ENCODE data around the gene RGS7BP. TPM values are rescaled to one million over a fixed set of nuclear protein-coding genes. Genes with fewer than 3 reads are reported as not detected.

RGS7BP gene
- total and polyA plus RNA-seq, 4 donors = 0.92 to 27.3 (median 5.2) TPM

DNA sequence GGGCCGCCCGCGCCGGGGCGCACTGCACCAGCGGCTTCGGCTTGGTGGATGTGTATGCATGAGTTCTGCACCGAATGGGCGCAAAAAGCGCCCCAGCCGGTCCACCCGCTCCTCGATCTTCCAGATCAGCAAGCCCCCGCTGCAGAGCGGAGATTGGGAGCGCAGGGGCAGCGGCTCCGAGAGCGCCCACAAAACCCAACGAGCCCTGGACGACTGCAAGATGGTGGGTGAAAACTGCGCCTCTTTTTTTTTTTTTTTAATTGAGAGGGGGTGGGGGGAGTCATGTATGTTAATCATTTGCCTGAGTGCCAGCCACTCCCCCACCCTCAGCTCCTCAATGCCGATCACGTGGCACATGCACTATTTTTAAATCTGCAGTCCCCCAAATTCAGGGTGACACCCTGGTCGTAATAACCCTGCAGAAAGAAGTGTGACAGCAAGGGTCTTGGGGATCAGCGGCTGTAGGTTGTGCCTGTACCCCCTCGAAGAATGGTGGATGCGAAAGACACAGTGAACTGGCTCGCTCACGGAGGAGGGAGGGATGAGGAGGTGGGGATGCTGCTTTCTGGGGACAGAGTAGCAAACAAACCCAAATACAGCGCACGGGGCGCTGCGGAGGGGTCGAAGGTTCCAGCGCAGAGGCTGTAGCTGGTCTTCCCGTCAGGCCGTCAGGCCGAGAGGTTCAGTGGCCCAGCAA lies 900 bp downstream of the RGS7BP start:
- H3K4me1 ChIP-seq (ENCODE audit: control insufficient read depth in 1 of 2, insufficient read depth in 2 of 2, low read length in 2 of 2) = peaks cover 0 to 3% of the 10 kb centered on the region in 2 donors
- intact Hi-C loops (cut with DNase I) = loop anchor here (2.0 to 10.0 kb wide), 6 partner anchors 80 to 352 kb away; partner anchors contain the start of gene RNF180 (in 1 of the 2)
- H3K9me3 ChIP-seq (ENCODE audit: control insufficient read depth, low read length) = no peaks in the 10 kb centered on the region
- peak overlapping the region; percentile 15 to 65 for H3K4me3 ChIP-seq (ENCODE audit: low read length in 2 of 2)
- 2 to 3% methylated on average over 39 of the region's 39 CpGs for WGBS, 2 donors
- H3K27ac ChIP-seq (ENCODE audit: low read depth in 1 of 2, low read length in 2 of 2) = no peak overlapping the region
- no peaks in the 10 kb centered on the region for H3K27me3 ChIP-seq (ENCODE audit: control insufficient read depth in 1 of 2, insufficient read depth in 2 of 2, low read length in 1 of 2)
- peak in 1 of 2 donors; percentile 74 for DNase-seq
- ATAC-seq (ENCODE audit: low FRiP score) = peak; percentile 57
- no peaks in the 10 kb centered on the region for H3K36me3 ChIP-seq (ENCODE audit: control insufficient read depth in 1 of 2, insufficient read depth in 2 of 2, low read length in 1 of 2)

DNA sequence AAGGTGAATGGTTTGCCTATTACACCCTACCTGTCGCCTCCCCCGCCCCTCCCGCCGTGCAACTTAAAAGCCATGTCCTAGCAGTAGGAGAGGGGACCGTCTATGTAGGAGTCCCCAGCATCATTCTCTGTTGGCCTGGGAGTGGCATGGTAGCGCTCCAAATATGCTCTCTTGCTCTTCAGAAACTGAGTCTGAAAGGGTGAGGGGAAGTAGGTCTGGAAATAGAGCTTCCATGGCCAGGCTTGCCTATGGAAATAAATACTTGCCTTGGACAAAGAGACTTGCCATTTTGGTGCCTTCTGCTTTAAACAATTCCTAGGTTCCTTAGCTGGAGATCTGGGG lies 1.4 kb downstream of the RGS7BP start:
- intact Hi-C loops (cut with DNase I) = loop anchor here (2.0 to 10.0 kb wide), 6 partner anchors 80 to 352 kb away; partner anchors contain the start of gene RNF180 (in 1 of the 2)
- ATAC-seq (ENCODE audit: low FRiP score) = no peak
- no peaks in the 10 kb centered on the region for H3K27me3 ChIP-seq (ENCODE audit: control insufficient read depth in 1 of 2, insufficient read depth in 2 of 2, low read length in 1 of 2)
- no peak for DNase-seq
- H3K4me1 ChIP-seq (ENCODE audit: control insufficient read depth in 1 of 2, insufficient read depth in 2 of 2, low read length in 2 of 2) = peaks cover 0 to 3% of the 10 kb centered on the region in 2 donors
- H3K36me3 ChIP-seq (ENCODE audit: control insufficient read depth in 1 of 2, insufficient read depth in 2 of 2, low read length in 1 of 2) = no peaks in the 10 kb centered on the region
- H3K9me3 ChIP-seq (ENCODE audit: control insufficient read depth, low read length) = no peaks in the 10 kb centered on the region
- no peak overlapping the region for H3K27ac ChIP-seq (ENCODE audit: low read depth in 1 of 2, low read length in 2 of 2)
- whole genome bisulfite sequencing, 2 donors = 6 to 16% methylated on average over 6 of the region's 6 CpGs
- peak overlapping the region; percentile 15 to 65 for H3K4me3 ChIP-seq (ENCODE audit: low read length in 2 of 2)

GRCh38 chr5:64509828-64510227 lies 4.0 kb downstream of the RGS7BP start:
- peaks cover 0 to 3% of the 10 kb centered on the region in 2 donors for H3K4me1 ChIP-seq (ENCODE audit: control insufficient read depth in 1 of 2, insufficient read depth in 2 of 2, low read length in 2 of 2)
- H3K36me3 ChIP-seq (ENCODE audit: control insufficient read depth in 1 of 2, insufficient read depth in 2 of 2, low read length in 1 of 2) = no peaks in the 10 kb centered on the region
- no peaks in the 10 kb centered on the region for H3K9me3 ChIP-seq (ENCODE audit: control insufficient read depth, low read length)
- WGBS, 2 donors = 72 to 76% methylated on average over 7 of the region's 7 CpGs
- H3K4me3 ChIP-seq (ENCODE audit: low read length in 2 of 2) = peak overlapping the region in 1 of 2 donors; percentile 2
- no peak for DNase-seq
- ATAC-seq (ENCODE audit: low FRiP score) = no peak
- H3K27me3 ChIP-seq (ENCODE audit: control insufficient read depth in 1 of 2, insufficient read depth in 2 of 2, low read length in 1 of 2) = no peaks in the 10 kb centered on the region
- intact Hi-C loops (cut with DNase I) = loop anchor here (5.0 to 10.0 kb wide), 4 partner anchors 102 to 355 kb away; partner anchors contain the start of gene RNF180 (in 1 of the 2)
- no peak overlapping the region for H3K27ac ChIP-seq (ENCODE audit: low read depth in 1 of 2, low read length in 2 of 2)

DNA sequence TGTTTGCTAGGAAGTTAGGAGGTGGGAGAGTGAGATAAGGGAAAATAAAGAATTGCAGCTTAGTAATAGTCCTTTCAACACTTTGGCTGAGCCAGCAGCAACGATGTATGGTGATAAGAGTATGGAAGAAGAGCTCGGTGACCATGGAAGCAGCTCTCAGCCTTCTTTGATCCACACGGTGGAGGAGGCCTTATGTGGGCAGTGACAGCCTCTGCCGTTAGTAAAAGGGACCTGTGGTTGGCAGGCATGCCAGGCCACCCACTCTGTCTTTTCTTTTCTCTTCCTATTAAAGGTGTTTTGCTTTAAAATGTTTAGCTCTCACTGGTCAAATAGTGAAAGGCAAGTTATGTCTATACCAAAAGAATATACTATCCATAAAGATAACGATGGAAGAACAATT lies 7.7 kb downstream of the RGS7BP start:
- Histone ChIP-seq H3K36me3 (ENCODE audit: control insufficient read depth in 1 of 2, insufficient read depth in 2 of 2, low read length in 1 of 2) (no peaks in the 10 kb centered on the region), H3K9me3 (ENCODE audit: control insufficient read depth, low read length) (no peaks in the 10 kb centered on the region), H3K4me3 (ENCODE audit: low read length in 2 of 2) (no peak overlapping the region), H3K4me1 (ENCODE audit: control insufficient read depth in 1 of 2, insufficient read depth in 2 of 2, low read length in 2 of 2) (peaks cover 2 to 3% of the 10 kb centered on the region in 2 donors), H3K27ac (ENCODE audit: low read depth in 1 of 2, low read length in 2 of 2) (no peak overlapping the region), H3K27me3 (ENCODE audit: control insufficient read depth in 1 of 2, insufficient read depth in 2 of 2, low read length in 1 of 2) (no peaks in the 10 kb centered on the region)
- ATAC-seq (ENCODE audit: low FRiP score) = no peak
- 27 to 43% methylated on average over 5 of the region's 5 CpGs for WGBS, 2 donors
- intact Hi-C loops (cut with DNase I) = no loop called here
- DNase-seq = no peak

- intact Hi-C loops (cut with DNase I) = no loop called here
- ATAC-seq (ENCODE audit: low FRiP score) (no peak), DNase-seq (no peak)
- WGBS, 2 donors = 89 to 90% methylated on average over 1 of the region's 1 CpG
- Histone ChIP-seq H3K36me3 (ENCODE audit: control insufficient read depth in 1 of 2, insufficient read depth in 2 of 2, low read length in 1 of 2) (no peaks in the 10 kb centered on the region), H3K27me3 (ENCODE audit: control insufficient read depth in 1 of 2, insufficient read depth in 2 of 2, low read length in 1 of 2) (no peaks in the 10 kb centered on the region), H3K27ac (ENCODE audit: low read depth in 1 of 2, low read length in 2 of 2) (no peak overlapping the region), H3K4me1 (ENCODE audit: control insufficient read depth in 1 of 2, insufficient read depth in 2 of 2, low read length in 2 of 2) (peaks cover 2 to 3% of the 10 kb centered on the region in 2 donors), H3K9me3 (ENCODE audit: control insufficient read depth, low read length) (no peaks in the 10 kb centered on the region), H3K4me3 (ENCODE audit: low read length in 2 of 2) (no peak overlapping the region)
Observed at GRCh38 chr5:64514612-64515011, 8.8 kb downstream of the RGS7BP start.

DNA sequence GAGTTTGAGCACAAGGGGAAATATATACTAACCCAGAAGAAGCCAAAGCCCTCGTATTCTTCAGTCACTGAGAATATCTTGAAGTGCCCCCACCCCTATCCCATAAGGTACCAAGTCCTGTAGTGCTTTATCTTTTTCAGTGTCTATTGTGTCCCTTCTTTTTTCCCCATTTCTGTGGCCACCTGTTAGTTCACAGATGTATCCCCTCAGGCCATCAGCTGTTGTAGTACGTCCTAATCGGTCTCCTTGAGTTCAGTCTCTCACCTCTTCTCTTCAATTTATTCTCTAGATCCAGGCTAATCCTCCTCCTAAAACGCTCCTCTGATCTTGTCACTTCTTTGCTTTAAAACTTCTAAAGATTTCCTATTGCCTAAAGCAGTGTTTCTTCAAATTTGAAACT lies 10.4 kb downstream of the RGS7BP start:
- no peak for DNase-seq
- intact Hi-C loops (cut with DNase I) = no loop called here
- Histone ChIP-seq H3K9me3 (ENCODE audit: control insufficient read depth, low read length) (no peaks in the 10 kb centered on the region), H3K36me3 (ENCODE audit: control insufficient read depth in 1 of 2, insufficient read depth in 2 of 2, low read length in 1 of 2) (no peaks in the 10 kb centered on the region), H3K27ac (ENCODE audit: low read depth in 1 of 2, low read length in 2 of 2) (no peak overlapping the region), H3K27me3 (ENCODE audit: control insufficient read depth in 1 of 2, insufficient read depth in 2 of 2, low read length in 1 of 2) (no peaks in the 10 kb centered on the region), H3K4me3 (ENCODE audit: low read length in 2 of 2) (no peak overlapping the region), H3K4me1 (ENCODE audit: control insufficient read depth in 1 of 2, insufficient read depth in 2 of 2, low read length in 2 of 2) (peaks cover 0 to 2% of the 10 kb centered on the region in 2 donors)
- no peak for ATAC-seq (ENCODE audit: low FRiP score)
- WGBS, 2 donors = 95 to 97% methylated on average over 4 of the region's 4 CpGs

DNA sequence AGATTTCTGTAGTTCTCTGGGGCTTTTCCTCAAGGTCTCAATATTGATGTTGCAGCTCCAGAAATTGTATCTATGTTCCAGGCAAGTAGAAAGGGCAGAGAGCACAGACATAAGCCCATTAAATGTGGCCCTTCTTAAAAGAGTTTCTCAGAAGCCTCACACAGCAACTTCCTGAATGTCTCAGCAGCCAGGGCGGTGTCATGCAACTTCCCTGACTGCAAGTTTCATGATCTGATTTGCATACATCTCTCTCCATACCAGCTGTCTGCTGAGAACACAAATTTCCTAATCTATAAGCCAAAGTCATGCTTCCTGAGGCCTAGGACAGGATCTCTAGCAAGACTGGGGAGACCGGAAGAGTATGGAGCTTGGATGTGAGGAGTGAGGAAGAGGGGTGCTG lies 13.0 kb downstream of the RGS7BP start:
- Histone ChIP-seq H3K27ac (ENCODE audit: low read depth in 1 of 2, low read length in 2 of 2) (no peak overlapping the region), H3K27me3 (ENCODE audit: control insufficient read depth in 1 of 2, insufficient read depth in 2 of 2, low read length in 1 of 2) (no peaks in the 10 kb centered on the region), H3K9me3 (ENCODE audit: control insufficient read depth, low read length) (no peaks in the 10 kb centered on the region), H3K4me1 (ENCODE audit: control insufficient read depth in 1 of 2, insufficient read depth in 2 of 2, low read length in 2 of 2) (peaks cover 0 to 2% of the 10 kb centered on the region in 2 donors), H3K36me3 (ENCODE audit: control insufficient read depth in 1 of 2, insufficient read depth in 2 of 2, low read length in 1 of 2) (no peaks in the 10 kb centered on the region), H3K4me3 (ENCODE audit: low read length in 2 of 2) (no peak overlapping the region)
- 96 to 100% methylated on average over 2 of the region's 2 CpGs for WGBS, 2 donors
- DNase-seq = no peak
- no peak for ATAC-seq (ENCODE audit: low FRiP score)
- intact Hi-C loops (cut with DNase I) = no loop called here

GRCh38 chr5:64519263-64519662 lies 13.4 kb downstream of the RGS7BP start:
- Histone ChIP-seq H3K4me3 (ENCODE audit: low read length in 2 of 2) (no peak overlapping the region), H3K9me3 (ENCODE audit: control insufficient read depth, low read length) (no peaks in the 10 kb centered on the region), H3K36me3 (ENCODE audit: control insufficient read depth in 1 of 2, insufficient read depth in 2 of 2, low read length in 1 of 2) (no peaks in the 10 kb centered on the region), H3K4me1 (ENCODE audit: control insufficient read depth in 1 of 2, insufficient read depth in 2 of 2, low read length in 2 of 2) (peaks cover 0 to 2% of the 10 kb centered on the region in 2 donors), H3K27me3 (ENCODE audit: control insufficient read depth in 1 of 2, insufficient read depth in 2 of 2, low read length in 1 of 2) (no peaks in the 10 kb centered on the region), H3K27ac (ENCODE audit: low read depth in 1 of 2, low read length in 2 of 2) (no peak overlapping the region)
- no peak for ATAC-seq (ENCODE audit: low FRiP score)
- no peak for DNase-seq
- intact Hi-C loops (cut with DNase I) = no loop called here
- 89 to 91% methylated on average over 4 of the region's 4 CpGs for WGBS, 2 donors

All from aorta (tissue), 5 donors.